HEK293T (cell line): ENCODE measurements around the gene EXOC3L4.

Source experiments
- CTCF ChIA-PET: fragments of 350-600 bp; formaldehyde crosslinking; extraction: SDS; loops from one replicate; lab custom pipeline; 2021; ENCODE audit warnings: antibody characterized with exemption, inconsistent platforms; lab: Yijun Ruan, JAX
- POLR2A ChIA-PET: fragments of 350-600 bp; formaldehyde crosslinking; extraction: SDS; loops from one replicate; lab custom pipeline; 2020; ENCODE audit warnings: antibody characterized with exemption, inconsistent platforms; lab: Yijun Ruan, JAX
- DNase-seq: peaks from one replicate; pipeline ENCODE4 v3.0.0; 2012; ENCODE audit warnings: mixed read lengths; ENCODE audit errors: extremely low spot score
- ARNT ChIP-seq: fragments of 450-650 bp; IDR thresholded peaks from 2 replicates; pipeline ENCODE4 v1.6.1; 2017; ENCODE audit warnings: mild to moderate bottlenecking
- BHLHE40 ChIP-seq: fragments of 450-650 bp; IDR thresholded peaks from 2 replicates; pipeline ENCODE4 v1.6.1; 2016; ENCODE audit warnings: mild to moderate bottlenecking, moderate library complexity, borderline replicate concordance
- CTBP1 ChIP-seq: fragments of 450-650 bp; IDR thresholded peaks from 2 replicates; pipeline ENCODE4 v1.6.1; 2016; ENCODE audit warnings: borderline replicate concordance
- ELF4 ChIP-seq: fragments of 450-650 bp; IDR thresholded peaks from 2 replicates; pipeline ENCODE4 v1.6.1; 2017; ENCODE audit warnings: antibody characterized with exemption
- FOXA1 ChIP-seq: fragments of 450-650 bp; IDR thresholded peaks from 2 replicates; pipeline ENCODE4 v1.6.1; 2016; ENCODE audit warnings: mild to moderate bottlenecking
- FOXK2 ChIP-seq: fragments of 450-650 bp; IDR thresholded peaks from 2 replicates; pipeline ENCODE4 v1.6.1; 2016; ENCODE audit warnings: mild to moderate bottlenecking
- FOXM1 ChIP-seq: fragments of 450-650 bp; IDR thresholded peaks from 2 replicates; pipeline ENCODE4 v1.6.1; 2017; ENCODE audit warnings: mild to moderate bottlenecking, borderline replicate concordance
- HDGF ChIP-seq: fragments of 450-650 bp; IDR thresholded peaks from 2 replicates; pipeline ENCODE4 v1.6.1; 2017; ENCODE audit warnings: antibody characterized with exemption, borderline replicate concordance
- L3MBTL2 ChIP-seq: fragments of 450-650 bp; conservative IDR thresholded peaks from 2 replicates; pipeline ENCODE4 v1.6.1; 2016; ENCODE audit warnings: mild to moderate bottlenecking
- LEF1 ChIP-seq: fragments of 450-650 bp; IDR thresholded peaks from 2 replicates; pipeline ENCODE4 v1.6.1; 2017; ENCODE audit warnings: mild to moderate bottlenecking, borderline replicate concordance
- NFRKB ChIP-seq: fragments of 450-650 bp; IDR thresholded peaks from 2 replicates; pipeline ENCODE4 v1.6.1; 2016; ENCODE audit warnings: mild to moderate bottlenecking, moderate library complexity
- SP1 ChIP-seq: fragments of 450-650 bp; IDR thresholded peaks from 2 replicates; pipeline ENCODE4 v1.6.1; 2017
- SUZ12 ChIP-seq: fragments of 450-650 bp; IDR thresholded peaks from 2 replicates; pipeline ENCODE4 v1.6.1; 2016; ENCODE audit warnings: mild to moderate bottlenecking
- TARDBP ChIP-seq: fragments of 450-650 bp; IDR thresholded peaks from 2 replicates; pipeline ENCODE4 v1.6.1; 2016
- ZNF384 ChIP-seq: fragments of 450-650 bp; IDR thresholded peaks from 2 replicates; pipeline ENCODE4 v1.6.1; 2016
- TF ChIP-seq, protein P1 (sequence below): fragments of 450-650 bp; IDR thresholded peaks from 2 replicates; pipeline ENCODE4 v1.6.1; 2016

The EXOC3L4 gene

GRCh38 chr14:103142721-103143302, 48.3 kb downstream of the EXOC3L4 start:
- CTCF ChIA-PET: interaction anchor here (0.6 to 1.9 kb wide), 3 partner anchors 9 to 155 kb away, joined by 3 to 10 read pairs (median 3); no protein-coding TSS in a partner anchor
- POLR2A ChIA-PET: interaction anchor here (1.2 kb wide), 1 partner anchor 12 kb away, joined by 3 read pairs; no protein-coding TSS in a partner anchor
- no peak for DNase-seq
- TF ChIP-seq L3MBTL2 (no peak), FOXA1 (no peak), SP1 (no peak), ZNF384 (no peak), SUZ12 (no peak), FOXK2 (no peak), FOXM1 (no peak), TARDBP (no peak), NFRKB (no peak), ARNT (no peak), LEF1 (no peak), HDGF (no peak), CTBP1 (no peak), ELF4 (no peak), BHLHE40 (no peak)
- TF ChIP-seq, protein P1, sequence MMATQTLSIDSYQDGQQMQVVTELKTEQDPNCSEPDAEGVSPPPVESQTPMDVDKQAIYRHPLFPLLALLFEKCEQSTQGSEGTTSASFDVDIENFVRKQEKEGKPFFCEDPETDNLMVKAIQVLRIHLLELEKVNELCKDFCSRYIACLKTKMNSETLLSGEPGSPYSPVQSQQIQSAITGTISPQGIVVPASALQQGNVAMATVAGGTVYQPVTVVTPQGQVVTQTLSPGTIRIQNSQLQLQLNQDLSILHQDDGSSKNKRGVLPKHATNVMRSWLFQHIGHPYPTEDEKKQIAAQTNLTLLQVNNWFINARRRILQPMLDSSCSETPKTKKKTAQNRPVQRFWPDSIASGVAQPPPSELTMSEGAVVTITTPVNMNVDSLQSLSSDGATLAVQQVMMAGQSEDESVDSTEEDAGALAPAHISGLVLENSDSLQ: no peak

DNA sequence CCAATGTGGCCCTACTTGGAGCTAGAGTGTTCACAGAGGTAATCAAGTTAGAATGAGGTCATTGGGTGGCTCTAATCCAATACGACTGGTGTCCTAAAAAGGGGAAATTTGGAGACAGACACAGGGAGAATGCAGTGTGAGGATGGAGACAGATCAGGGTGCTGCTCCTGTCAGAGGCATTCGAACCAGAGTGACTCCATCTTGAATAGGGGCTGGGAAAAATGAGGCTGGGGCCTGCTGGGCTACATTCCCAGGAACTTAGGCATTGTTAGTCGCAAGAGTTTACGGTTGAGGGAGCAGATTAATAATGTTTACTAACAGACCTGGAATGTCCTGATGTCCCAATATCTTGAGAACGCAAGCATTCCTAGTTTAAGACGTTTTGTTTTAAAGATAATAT, 49.0 kb downstream of the EXOC3L4 start:
- no peak for DNase-seq
- no peak for TF ChIP-seq SP1
- TF ChIP-seq, protein P1: no peak
- no peak for TF ChIP-seq FOXA1
- TF ChIP-seq BHLHE40: no peak
- TF ChIP-seq NFRKB: no peak
- no peak for TF ChIP-seq TARDBP
- no peak for TF ChIP-seq L3MBTL2
- TF ChIP-seq CTBP1: no peak
- no peak for TF ChIP-seq FOXM1
- no peak for TF ChIP-seq ELF4
- no peak for TF ChIP-seq ZNF384
- TF ChIP-seq SUZ12: no peak
- POLR2A ChIA-PET: no interaction called here
- CTCF ChIA-PET: no interaction called here

DNA sequence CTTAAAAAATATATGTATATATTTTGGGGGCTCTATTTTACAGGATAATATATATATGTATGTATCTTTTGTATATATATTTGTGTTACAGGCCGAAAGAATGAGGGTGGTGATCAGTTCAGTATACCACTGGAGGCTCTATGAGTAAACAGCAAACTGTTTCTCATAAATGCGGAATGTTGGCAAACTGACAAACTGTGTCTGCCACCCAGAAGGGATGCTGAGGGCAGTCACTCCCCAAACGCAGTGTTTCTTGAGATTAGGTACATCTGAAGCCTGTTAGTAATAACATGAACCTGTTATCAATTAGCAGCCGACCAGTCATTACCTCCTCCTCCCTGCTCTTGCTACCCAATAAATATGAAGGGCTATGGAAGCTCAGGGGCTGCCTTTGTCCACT, 49.6 kb downstream of the EXOC3L4 start:
- ChIA-PET CTCF (no interaction called here), POLR2A (no interaction called here)
- no peak for DNase-seq
- TF ChIP-seq FOXA1 (no peak), TARDBP (no peak), SP1 (no peak), LEF1 (no peak), NFRKB (no peak), L3MBTL2 (no peak), HDGF (no peak)
- TF ChIP-seq, protein P1: no peak

GRCh38 chr14:103146141-103146709, 51.7 kb downstream of the EXOC3L4 start:
- DNase-seq: no peak
- CTCF ChIA-PET: interaction anchor here (1.6 kb wide), 1 partner anchor 41 kb away, joined by 5 read pairs; no protein-coding TSS in a partner anchor
- TF ChIP-seq ELF4 (no peak), FOXM1 (no peak), SUZ12 (no peak), NFRKB (no peak), HDGF (no peak), TARDBP (no peak), BHLHE40 (no peak), ZNF384 (no peak), FOXA1 (no peak), ARNT (no peak)
- TF ChIP-seq, protein P1: no peak
- POLR2A ChIA-PET: no interaction called here

DNA sequence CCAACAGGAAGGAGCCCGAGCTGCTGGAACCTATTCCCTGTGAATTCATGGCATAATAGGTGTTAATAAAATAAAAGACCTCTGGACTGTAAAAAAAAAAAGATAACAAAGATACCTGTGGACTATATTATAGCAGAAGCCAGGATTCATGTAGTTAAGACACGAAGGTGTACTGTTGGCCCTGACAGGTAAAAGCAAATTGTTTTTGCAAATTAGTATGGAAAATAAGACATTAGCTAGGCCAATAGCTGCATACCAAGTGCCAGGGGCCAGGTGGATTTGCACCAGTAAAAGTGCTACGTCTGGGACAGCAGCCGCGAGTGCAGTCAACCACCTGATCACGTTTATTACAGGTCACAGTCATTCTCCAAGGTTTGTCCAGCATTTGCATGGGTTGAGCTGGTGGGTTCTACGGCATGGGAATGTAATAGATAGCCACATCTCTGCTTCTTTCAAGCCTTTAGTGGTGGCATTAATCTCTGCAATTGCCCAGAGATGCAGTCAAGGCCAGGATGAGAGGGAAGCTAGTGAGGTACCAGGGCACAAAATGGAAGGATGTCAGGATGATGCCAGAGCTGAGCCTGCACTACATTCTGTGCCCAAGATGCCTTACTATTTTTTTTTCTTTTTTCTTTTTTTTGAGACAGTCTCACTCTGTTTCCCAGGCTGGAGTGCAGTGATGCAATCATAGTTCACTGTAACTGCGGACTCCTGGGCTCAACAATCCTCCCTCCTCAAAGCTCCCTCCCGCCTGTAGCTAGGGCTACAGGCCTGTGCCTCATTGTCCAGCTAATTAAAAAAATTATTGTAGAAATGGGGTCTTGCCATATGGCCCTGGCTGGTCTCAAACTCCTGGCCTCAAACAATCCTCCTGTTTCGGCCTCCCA, 55.1 kb downstream of the EXOC3L4 start:
- TF ChIP-seq L3MBTL2: no peak
- TF ChIP-seq NFRKB: no peak
- no peak for TF ChIP-seq LEF1
- no peak for TF ChIP-seq ELF4
- no peak for TF ChIP-seq FOXK2
- TF ChIP-seq ZNF384: no peak
- no peak for TF ChIP-seq HDGF
- POLR2A ChIA-PET: no interaction called here
- no peak for DNase-seq
- CTCF ChIA-PET: interaction anchor here (0.9 to 1.0 kb wide), 2 partner anchors 9 to 12 kb away, joined by 3 to 6 read pairs; no protein-coding TSS in a partner anchor
